Measurements from ENCODE around the gene SS18L1. TPM values are rescaled to one million over a fixed set of nuclear protein-coding genes. Genes with fewer than 3 reads are reported as not detected.

The SS18L1 gene
- total RNA-seq, 1 experiment from 2014 or later = 17.9 TPM

DNA sequence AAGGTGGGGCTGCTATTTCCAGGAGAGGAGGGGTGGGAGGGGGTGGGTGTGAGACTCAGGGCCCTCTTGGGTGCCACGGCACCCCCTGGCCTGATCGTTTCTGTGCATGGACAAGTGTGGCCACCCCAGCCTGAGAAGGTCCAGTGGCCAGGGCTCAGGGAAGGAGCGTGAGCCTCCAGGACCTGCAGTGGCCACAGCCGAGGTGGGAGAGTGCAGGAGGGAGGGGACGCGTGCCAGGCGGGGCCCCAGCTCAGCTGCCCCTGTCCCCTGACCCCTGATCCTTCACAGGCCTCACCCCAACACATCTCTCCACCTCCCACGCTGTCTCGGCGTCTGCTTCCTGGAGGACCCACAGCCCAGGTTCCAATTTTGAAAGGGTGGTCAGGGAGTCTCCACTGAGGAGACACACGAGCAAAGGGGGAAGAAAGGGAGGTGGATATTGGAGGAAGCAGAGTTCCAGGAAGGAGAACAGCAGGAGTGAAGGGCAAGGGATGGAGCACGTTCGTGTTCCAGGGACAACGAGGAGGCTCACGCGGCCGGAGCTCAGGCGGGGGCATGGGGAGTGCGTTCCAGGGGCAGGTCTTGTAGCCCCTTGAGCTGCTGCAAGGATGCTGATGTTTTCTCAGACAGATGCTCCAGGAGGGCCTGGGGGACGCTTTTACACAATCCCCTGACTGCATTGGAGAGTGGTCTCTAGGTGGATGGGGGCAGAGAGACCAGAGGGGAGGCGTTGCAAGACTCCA lies 80.7 kb downstream of the SS18L1 start:
- intact Hi-C loops (cut with micrococcal nuclease) = no loop called here
- no peak overlapping the region for H3K9ac ChIP-seq (ENCODE audit: low read length)
- ChIA-PET CTCF (no interaction called here), POLR2A (ENCODE audit: unreplicated experiment) (no interaction called here)
- no peak overlapping the region for H3K4me3 ChIP-seq (ENCODE audit: low read length)
- no peak for ATAC-seq
- TF ChIP-seq EZH2phosphoT487 (IDR thresholded peaks at IDR 0.05; ENCODE audit: borderline replicate concordance, low read length) = no peak
- TF ChIP-seq, protein P1, sequence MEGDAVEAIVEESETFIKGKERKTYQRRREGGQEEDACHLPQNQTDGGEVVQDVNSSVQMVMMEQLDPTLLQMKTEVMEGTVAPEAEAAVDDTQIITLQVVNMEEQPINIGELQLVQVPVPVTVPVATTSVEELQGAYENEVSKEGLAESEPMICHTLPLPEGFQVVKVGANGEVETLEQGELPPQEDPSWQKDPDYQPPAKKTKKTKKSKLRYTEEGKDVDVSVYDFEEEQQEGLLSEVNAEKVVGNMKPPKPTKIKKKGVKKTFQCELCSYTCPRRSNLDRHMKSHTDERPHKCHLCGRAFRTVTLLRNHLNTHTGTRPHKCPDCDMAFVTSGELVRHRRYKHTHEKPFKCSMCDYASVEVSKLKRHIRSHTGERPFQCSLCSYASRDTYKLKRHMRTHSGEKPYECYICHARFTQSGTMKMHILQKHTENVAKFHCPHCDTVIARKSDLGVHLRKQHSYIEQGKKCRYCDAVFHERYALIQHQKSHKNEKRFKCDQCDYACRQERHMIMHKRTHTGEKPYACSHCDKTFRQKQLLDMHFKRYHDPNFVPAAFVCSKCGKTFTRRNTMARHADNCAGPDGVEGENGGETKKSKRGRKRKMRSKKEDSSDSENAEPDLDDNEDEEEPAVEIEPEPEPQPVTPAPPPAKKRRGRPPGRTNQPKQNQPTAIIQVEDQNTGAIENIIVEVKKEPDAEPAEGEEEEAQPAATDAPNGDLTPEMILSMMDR (conservative IDR thresholded peaks at IDR 0.05; ENCODE audit: low read depth, low read length) = no peak
- TF ChIP-seq EZH2 (IDR thresholded peaks at IDR 0.05; ENCODE audit: low read length, unreplicated experiment) = no peak
- no peaks in the 10 kb centered on the region for H3K9me2 ChIP-seq (replicated peaks; ENCODE audit: low read length)
- H3F3A ChIP-seq (ENCODE audit: low read length, unreplicated experiment) = no peaks in the 10 kb centered on the region
- H4K20me1 ChIP-seq (ENCODE audit: low read length) = no peaks in the 10 kb centered on the region
- no peak for DNase-seq
- no TSS peak for BruUV-seq (replicated peaks)
- peaks cover 20% of the 10 kb centered on the region for H3K27me3 ChIP-seq (ENCODE audit: low read length)
- H3K27ac ChIP-seq (ENCODE audit: low read length) = no peak overlapping the region
- no peaks in the 10 kb centered on the region for H3K4me1 ChIP-seq (ENCODE audit: insufficient read depth, low read length)
- no peaks in the 10 kb centered on the region for H3K36me3 ChIP-seq (ENCODE audit: low read depth, low read length)
- H2AFZ ChIP-seq (ENCODE audit: low read length) = no peak overlapping the region
- no peaks in the 10 kb centered on the region for H3K79me2 ChIP-seq (ENCODE audit: low read length)
- no peak overlapping the region for H3K4me2 ChIP-seq (ENCODE audit: low read length)
- H3K9me3 ChIP-seq (ENCODE audit: low read length) = no peaks in the 10 kb centered on the region

- no peak for TF ChIP-seq EZH2 (IDR thresholded peaks at IDR 0.05; ENCODE audit: low read length, unreplicated experiment)
- TF ChIP-seq, protein P1 (conservative IDR thresholded peaks at IDR 0.05; ENCODE audit: low read depth, low read length) = no peak
- no peak for TF ChIP-seq EZH2phosphoT487 (IDR thresholded peaks at IDR 0.05; ENCODE audit: borderline replicate concordance, low read length)
- intact Hi-C loops (cut with micrococcal nuclease) = no loop called here
- POLR2A ChIA-PET (ENCODE audit: unreplicated experiment) = no interaction called here
Observed at GRCh38 chr20:62225026-62225425, 81.5 kb downstream of the SS18L1 start.

More at GRCh38 chr20:62225026-62225425, 81.5 kb downstream of the SS18L1 start:
- Histone ChIP-seq H3F3A (ENCODE audit: low read length, unreplicated experiment) (no peaks in the 10 kb centered on the region), H3K79me2 (ENCODE audit: low read length) (no peaks in the 10 kb centered on the region), H3K27me3 (ENCODE audit: low read length) (peaks cover 16% of the 10 kb centered on the region), H3K27ac (ENCODE audit: low read length) (no peak overlapping the region), H3K9me3 (ENCODE audit: low read length) (no peaks in the 10 kb centered on the region), H4K20me1 (ENCODE audit: low read length) (no peaks in the 10 kb centered on the region), H3K4me3 (ENCODE audit: low read length) (no peak overlapping the region), H3K4me2 (ENCODE audit: low read length) (no peak overlapping the region), H2AFZ (ENCODE audit: low read length) (no peak overlapping the region), H3K4me1 (ENCODE audit: insufficient read depth, low read length) (no peaks in the 10 kb centered on the region), H3K9ac (ENCODE audit: low read length) (no peak overlapping the region), H3K36me3 (ENCODE audit: low read depth, low read length) (no peaks in the 10 kb centered on the region), H3K9me2 (replicated peaks; ENCODE audit: low read length) (no peaks in the 10 kb centered on the region)
- no TSS peak for BruUV-seq (replicated peaks)
- CTCF ChIA-PET = no interaction called here
- DNase-seq (no peak), ATAC-seq (no peak)
